SHP77 treated with DMSO at 0.1 percent for 48 hours (cell line): ENCODE data around the gene CREG1.
"Not testable (repeated sequence)": the region's sequence is repeated elsewhere in the genome, so short reads cannot be mapped to it uniquely, and the experiment has no call there.

Source experiments
- DNase-seq: peaks from one replicate; lab custom pipeline; 2025; lab: John Stamatoyannopoulos, UW

Gene CREG1

DNA sequence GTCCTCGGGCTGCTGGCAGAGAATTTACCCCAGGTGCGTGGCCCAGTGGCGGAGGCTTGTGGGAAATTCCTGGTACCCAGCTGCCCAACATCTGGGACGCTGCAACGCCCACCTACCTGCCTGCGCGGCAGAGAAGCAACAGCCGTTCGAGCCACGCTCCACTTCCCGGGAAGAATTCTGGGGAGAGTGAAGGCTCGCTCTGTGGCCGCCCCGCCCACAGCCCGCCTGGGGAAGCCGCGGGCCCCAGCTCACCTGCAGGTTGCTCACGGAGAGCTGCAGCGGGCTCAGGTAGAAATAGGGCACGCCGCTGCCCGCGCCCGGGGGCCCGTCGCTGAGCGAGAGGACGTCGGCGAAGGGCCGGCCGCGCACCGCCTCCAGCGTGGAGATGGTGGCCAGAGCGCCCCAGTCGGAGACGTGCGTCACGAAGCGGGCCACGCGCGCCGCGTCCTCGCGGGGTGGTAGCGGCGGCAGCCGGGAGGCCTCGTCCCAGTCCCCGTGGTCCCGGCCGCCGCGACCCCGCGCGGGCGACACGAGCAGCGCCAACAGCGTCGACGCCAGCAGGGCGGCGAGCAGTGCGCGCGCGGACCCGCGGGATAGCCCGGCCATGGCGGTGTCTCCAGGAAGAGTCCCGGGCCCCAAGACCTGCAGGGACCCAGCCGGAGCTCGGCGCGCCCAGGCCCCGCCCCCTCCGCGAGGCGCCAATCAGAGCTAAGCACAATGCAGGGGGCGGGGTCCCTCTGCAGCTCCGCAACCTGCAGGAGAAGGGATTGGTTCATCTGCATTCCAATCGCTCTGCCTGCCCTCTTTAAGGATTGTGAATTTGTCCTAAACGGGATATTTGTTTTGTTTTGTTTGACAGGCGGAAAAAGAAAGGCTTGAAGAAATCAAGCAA lies at the start of gene CREG1:
Gene CREG1, minus strand, starts transcription at position 627 of the 892 bp plus-strand sequence.
- peak; percentile 90 for DNase-seq

DNA sequence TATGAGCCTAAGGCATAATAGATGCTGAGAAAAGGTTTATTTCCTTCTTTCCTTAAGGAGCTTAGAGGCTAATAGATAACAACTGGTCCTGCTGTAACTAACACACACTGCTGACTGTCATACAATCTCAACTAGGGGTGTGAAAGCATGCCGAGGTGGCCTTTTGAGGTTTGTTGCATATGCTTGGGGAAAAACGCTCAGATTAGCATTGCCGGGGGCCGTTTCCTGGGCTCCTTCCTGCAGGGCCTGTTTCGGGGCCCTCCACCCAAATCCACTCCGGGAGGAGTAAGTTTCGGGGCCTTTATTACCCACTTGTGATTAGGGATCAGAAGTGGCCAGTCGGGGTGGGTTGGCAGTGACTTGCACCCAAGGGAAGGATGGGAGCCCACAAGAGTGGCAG lies 49.3 kb upstream of the CREG1 start:
- no peak for DNase-seq

DNA sequence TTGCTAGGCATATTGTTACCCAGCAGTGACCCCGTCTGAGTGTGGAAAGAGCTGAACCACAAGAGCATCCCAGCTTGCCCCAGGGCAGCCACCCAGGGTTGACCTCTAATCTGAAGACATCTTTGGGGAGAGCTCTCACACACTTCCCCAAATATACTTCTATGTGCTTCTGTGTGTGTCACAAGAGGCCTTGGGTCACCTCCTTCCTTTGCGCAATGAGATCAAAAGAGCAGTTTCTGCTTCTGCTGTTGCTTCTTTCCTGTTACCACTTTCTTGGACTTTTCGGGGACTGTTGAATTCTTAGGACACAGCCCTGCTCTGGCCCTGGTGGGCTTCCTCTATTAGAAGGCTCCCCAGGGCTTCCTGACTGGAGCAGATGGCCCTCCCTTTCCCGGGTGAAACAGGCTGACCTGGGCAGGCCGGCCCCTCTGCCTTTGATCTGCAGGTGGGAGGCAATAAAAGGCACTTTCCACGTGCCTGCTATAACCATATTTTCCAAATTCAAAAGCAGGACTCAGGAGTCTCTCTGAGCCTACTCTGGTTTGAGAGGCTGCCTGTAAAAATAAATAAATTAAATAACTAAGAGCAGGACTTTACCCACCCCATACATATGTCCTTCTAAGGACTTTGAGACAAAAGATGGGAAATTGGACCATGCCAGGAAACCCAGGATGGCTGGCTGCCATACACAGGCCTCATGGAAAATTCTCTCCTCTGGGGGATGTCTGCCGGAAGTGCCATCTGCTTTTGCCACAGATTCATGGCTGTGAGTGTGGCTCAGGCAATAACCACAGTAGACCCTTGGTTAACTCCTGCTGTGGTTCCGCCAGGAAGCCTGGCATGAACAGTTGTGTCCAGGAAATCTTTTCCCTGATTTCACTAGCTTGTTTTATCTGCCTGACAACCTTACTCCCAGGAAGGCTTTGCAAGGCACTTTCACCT lies 48.2 kb upstream of the CREG1 start:
- no peak for DNase-seq

DNA sequence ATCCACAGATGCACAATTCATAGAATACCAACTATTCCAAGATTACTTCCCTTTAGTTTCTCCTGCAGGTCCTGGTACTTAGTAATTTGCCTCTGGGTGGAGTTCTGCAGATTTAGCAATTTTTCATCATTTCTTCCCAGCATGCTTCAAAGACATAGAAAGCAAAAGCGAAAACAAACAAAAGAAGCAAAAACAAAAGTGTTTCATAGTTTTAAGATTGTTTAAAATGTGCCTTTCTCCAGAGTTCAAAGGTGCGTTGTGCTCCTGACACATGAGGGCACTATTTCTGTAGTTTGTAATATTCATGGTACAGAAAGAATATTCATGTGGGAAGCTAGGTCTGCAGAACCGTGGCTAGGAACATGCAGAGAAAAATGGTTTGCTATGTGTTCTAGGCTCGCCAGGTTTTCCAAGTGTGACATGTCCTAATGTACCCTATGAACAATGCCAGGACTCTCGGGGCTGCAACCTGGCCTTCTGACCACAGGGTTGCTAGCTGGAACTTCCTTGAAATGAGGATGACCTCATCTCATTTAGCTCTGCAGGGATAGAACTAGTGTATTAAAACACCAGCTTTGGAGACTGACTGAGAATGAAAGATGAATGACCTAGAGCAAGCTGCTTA lies 46.5 kb upstream of the CREG1 start:
- peak; percentile 18 for DNase-seq

DNA sequence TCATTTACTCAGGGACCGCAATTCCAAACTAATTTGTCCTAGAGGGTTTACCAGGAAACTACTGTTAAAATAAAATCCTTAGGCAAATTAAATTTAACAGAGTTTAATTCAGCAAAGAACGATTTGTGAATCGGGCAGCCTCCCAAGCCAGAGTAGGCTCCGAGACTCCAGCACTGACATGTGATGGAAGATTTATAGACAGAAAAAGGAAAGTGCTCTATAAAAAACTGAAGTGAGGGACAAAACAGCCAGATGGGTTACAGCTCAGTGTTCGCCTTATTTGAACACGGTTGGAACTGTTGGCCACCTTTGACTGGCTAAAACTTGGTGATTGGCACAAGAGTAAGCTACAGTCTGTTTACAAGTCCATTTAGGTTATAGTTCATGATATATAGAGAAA lies 41.3 kb upstream of the CREG1 start:
- no peak for DNase-seq

DNA sequence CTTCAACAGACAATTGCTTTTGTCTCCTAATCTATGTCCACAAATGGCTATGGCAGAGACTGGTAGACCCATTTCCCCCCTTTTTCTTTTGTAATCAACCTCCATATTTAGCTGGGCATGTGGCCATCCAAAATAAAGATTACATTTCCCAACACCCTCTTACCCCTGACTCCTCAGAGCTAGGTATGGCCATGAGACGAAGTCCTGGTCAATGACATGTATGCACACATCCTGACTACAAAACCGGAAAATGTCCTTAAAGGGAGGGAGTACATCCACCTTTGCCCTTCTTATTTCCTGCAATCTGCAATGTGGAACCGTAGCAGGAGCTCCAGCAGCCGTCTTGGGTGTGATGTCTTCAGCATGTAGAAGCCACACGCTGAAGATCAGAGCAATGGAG lies 40.3 kb upstream of the CREG1 start:
- no peak for DNase-seq

DNA sequence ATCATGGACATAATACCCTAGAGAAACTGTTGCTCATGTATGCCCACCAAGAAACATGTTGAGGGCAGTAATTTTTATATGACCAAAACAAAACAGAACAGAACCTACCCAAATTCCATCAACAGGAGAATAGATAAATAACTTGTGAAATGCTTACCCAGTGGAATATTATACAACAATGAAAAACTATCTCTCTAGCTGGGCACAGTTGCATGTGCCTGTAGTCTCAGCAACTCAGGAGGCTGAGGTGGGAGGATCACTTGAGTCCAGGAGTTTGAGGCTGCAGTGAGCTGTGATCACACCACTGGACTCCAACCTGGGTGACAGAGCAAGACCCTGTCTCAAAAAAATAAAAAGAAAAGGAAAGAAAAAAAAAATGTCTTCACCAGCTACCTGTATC lies 38.9 kb upstream of the CREG1 start:
- no peak for DNase-seq

DNA sequence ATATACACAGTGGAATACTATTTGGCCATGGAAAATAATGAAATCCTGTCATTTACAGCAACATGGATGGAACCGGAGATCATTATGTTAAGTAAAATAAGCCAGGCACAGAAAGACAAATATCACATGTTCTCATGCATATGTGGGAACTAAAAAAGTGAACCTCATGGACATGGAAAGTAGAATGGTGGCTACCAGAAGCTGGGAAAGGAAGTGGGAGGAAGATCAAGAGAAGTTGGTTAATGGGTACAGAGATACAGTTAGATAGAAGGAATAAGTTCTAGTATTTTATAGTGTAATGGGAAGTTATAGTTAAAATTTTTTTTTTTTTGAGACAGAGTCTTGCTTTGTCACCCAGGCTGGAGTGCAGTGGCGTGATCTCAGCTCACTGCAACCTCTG lies 34.8 kb upstream of the CREG1 start:
- DNase-seq: no peak

DNA sequence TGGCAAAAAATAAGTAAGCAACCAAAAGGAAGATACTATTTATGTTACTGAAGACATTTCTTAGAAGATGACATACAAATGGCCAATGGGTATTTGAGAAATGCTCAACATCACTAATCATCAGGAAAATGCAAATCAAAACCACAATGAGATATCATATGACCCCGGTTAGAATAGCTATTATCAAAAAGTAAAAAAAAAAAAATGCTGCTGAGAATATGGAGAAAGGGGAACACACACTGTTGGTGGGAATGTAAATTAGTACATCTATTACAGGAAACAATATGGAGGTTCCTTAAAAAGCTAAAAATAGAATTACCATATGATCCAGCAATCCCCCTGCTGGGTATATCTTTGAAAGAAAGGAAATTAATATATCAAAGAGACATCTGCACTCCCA lies 34.3 kb upstream of the CREG1 start:
- no peak for DNase-seq

DNA sequence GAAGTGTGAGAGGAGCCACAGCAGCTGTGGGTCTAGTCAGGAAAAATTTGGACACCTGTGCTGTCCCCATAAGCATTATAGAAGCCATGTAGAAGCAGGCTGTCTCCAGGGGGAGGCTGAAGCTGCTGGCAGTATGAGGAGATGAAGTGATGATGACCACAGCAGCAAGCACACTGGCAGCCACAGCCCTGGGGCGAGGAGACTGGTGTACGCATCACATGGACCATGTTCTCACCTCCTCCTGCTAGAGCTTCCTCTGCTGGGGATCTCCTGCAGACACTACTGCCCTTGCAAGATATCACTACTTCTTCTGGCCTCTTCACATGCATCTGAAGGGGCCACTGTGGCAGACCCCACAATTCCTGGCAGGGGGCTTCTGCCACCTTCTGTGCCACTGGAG lies 33.8 kb upstream of the CREG1 start:
- DNase-seq: no peak

DNA sequence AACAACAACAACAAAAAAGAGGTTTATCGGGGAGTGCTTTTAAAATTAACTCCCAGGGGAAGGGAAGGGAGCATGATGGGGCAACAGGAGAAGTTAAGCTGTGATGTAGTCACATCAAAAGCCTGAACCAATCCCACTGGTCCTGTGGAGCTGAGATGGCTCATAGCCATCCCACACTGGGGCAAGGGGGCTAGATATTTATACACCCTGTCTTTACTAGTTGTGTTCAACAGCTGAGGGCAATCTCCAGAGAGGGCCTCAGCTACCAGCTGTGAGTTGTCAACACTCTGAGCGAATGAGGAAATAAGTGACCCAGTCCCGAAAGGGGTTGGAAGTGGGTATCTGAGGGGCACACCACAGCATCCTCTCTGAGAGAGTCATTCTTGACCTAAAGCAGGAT lies 31.0 kb upstream of the CREG1 start:
- no peak for DNase-seq

DNA sequence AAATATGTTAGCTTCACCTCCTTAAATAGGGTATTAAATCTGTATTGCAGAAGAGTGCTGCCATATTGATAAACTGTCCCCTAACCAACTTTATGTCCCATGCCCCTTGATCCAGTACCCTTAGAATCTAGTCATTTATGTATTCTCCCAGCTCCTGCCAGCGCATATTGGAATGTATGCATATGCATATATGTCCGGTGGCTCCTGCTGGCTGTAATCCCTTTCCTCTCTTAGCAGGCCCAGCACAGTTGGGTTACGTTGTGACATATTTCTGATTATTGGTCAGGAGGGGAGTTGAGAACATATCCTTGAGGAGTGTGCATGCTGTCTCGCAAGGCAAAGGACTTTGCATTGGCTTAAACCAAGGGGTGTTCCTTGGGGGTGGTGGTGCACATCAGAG lies 29.2 kb upstream of the CREG1 start:
- DNase-seq: no peak

DNA sequence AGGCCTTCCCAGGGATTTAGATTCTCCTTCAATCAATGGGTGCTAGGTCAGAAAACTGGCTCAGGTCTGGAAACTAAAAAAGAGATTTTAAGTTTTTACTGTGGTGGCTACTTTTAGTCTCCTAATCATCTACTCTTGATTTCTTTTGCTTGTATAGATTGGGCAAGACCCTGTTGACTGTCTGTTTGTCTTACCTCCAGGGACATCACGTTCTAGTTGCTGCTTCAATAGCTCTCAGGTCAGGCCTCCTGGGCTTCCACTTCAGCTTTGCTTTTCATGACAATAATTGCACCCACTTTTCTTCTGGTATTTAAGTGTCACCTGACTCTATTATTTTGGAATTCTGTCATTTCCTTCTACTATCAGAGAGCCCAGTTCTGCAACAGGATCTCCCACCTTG lies 28.5 kb upstream of the CREG1 start:
- DNase-seq: no peak

DNA sequence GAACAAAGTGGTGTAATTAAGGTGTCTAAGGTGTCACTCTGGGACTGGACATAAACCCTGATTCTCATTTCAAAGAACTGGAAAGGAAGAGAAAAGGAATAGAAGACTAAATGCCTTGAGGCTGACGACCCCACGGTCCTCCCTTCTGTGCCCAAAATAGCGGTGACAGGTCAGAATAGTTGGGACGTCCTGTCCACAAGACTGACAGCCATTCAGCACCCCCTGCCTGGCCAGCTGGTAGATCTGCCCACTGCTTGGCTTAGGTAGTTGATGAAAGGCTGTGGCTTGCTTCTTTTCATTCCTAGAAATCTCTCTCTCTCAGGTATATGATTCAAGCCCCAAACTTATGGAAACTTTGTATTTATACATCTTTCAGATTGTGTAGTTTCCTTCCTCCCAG lies 26.4 kb upstream of the CREG1 start:
- no peak for DNase-seq

DNA sequence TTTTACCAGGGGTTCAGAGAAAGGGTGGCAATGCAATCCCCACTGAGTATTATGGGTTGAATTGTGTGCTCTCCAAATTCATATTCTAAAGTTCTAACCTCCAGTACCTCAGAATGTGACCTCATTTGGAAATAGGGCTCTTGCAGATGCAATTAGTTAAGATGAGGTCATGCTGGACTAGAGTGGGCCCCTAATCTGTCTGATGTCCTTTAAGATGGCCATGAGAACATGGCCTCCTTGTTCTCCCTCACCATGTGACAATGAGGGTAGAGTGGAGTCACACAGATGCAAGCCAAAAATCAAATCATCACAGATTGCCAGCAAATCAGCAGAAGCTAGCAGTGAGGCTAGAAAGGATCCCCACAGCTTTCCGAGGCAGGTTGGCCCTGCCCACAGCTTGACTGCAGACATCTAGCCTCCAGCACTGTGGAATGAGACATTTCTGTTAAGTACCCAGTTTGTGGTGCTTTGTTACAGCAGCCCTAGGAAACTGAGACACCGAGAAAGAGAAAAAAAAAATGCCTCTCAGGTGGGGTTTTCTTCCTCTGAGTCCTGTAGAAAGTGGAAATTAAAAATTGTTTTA lies 25.5 kb upstream of the CREG1 start:
- DNase-seq: no peak

DNA sequence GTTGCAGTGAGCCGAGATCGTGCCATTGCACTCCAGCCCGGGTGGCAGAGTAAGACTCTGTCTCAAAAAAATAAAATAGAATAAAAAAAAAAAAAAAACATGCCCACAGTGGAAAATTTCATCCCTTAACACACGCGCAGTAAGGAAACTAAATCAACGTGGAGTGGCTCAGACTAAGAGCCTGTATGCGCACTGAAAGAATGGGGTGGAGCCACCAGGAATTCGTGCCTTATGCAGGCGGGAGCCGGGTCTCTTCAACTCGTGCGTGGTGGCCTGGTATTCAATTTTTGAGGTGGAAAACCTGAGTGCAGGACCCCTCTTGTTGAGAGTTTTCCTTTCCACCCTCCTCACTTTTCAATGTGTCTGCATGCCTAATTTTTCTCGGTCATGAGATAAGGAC lies 22.1 kb upstream of the CREG1 start:
- no peak for DNase-seq

DNA sequence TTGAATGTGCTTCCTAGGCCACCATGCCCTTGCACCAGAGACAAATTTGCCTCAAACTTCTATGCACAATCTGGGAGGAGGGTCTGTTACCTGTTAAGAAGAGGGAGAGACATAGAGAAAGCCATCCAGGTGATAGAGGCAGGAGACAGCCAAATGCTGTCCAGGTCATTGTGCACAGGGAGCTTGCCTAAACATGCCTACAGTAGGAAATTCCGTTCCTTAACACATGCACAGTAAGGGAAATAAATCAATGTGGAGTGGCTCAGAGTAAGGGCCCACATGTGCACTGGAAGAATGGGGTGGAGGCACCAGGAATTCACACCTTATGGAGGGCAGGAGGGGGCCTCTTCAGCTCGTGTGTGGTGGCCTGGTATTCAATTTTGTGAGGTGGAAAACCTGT lies 19.5 kb upstream of the CREG1 start:
- DNase-seq: no peak

DNA sequence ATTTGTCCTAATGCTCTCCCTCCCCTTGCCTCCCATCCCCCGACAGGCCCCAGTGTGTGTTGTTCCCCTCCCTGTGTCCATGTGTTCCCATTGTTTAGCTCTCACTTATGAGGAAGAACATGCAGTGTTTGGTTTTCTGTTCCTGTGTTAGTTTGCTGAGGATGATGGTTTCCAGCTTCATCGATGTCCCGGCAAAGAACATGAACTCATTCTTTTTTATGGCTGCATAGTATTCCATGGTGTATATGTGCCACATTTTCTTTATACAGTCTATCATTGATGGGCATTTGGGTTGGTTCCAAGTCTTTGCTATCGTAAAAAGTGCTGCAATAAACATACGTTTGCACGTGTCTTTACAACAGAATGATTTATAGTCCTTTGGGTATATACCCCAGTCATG lies 17.1 kb upstream of the CREG1 start:
- not testable (repeated sequence) for DNase-seq

DNA sequence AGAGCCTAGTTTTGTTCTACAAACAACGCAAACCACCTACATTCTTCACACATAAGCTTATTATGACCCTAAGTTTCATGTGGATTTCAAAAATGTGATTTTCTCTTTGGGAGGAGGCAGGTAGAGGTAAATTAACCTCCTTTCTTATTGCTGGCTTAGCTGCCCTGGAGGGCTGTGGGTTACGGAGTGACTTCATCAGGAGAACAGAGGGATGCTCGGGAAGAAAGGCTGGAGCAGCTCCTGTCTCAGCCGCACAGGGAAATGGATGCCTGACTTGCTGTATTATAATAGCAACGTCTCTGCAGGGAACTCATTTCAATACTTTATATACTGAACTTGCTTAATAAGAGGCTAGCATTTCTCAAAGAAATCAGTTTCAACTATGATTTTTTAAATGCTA lies 14.1 kb upstream of the CREG1 start:
- DNase-seq: no peak

DNA sequence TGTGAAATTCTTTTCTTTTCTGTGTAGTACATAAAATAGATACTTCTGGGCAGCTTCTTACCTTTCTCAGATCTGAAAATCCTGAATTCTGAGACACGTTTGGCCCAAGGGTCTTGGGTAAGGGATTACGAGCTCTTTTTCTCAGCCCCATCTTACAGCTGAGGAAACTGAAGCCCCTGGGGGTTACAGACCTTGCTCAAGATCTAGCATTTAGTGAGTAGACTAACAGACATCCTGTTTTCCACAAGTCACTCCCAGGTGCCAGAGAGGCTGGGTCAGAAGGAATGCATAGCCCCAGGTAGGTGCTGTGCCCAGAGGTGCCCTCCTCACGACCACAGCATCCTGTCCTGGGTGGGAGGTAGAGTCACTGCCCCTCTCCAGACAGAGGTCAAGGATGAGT lies 13.2 kb upstream of the CREG1 start:
- DNase-seq: no peak

DNA sequence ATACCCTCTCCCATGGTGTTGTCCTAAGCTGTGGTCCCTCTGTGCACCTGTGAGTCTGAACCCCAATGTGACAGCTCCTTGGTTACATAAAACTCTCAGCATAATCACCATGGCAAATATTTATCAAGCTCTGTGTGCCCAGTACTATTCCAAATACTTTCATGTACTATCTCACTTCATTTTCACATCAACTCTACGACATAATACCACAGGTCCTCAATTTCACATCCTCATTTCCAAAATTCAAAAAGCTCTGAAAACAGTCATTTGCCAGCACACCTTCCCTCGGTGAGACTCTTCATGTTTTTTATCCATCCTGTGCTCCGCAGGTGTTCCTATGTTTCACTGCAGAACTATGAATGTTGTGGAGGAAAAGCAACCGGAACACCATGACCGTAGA lies 12.4 kb upstream of the CREG1 start:
- no peak for DNase-seq

DNA sequence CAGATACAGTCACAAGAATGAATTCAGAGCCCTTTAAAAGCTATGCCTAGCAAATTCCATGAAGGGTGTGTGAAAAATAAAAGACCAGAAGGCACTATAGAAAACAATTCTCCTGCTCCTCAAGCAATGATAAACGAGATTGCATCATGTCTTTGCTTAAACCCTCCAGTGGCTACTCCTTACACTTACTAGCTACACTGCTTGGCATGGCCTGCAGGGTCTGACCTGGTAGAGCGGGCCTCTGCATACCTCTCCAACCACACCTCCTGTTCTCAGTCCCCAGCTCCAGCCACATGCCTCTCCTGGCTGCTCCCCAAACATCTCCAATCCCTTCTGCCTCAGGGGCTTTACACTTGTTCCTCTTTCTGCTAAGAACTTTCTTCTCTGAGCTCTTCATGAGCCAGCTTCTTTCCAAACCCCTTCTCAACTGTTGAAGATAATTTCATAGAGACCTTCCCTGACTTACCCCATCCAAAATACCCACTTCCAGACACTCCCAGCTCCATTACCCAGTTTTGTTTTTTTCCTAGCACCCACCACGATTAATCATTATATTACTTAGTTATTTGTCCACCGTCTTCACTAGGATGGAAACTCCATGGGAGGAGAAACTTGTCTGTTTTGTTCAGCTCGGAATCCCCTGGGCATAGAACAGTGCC lies 11.2 kb upstream of the CREG1 start:
- no peak for DNase-seq
